H1 (cell line): Measurements from ENCODE around the gene ZNF683. TPM values are rescaled to one million over a fixed set of nuclear protein-coding genes. Genes with fewer than 3 reads are reported as not detected.

ENCODE experiments used
- BRCA1 ChIP-seq: IDR thresholded peaks from 2 replicates; pipeline ENCODE4 v1.6.1; 2012; ENCODE audit warnings: low read depth, low read length, improper control_type of control experiment
- EP300 ChIP-seq, 2 experiments: IDR thresholded peaks; 1 replicate in 1 of 2; 2 replicates in 1 of 2; pipeline ENCODE4 v1.6.1; 2011 to 2012; ENCODE audit warnings: low read depth in 2 of 2, low read length in 2 of 2, mild to moderate bottlenecking in 2 of 2, borderline replicate concordance in 1 of 2, inconsistent platforms in 1 of 2, moderate library complexity in 1 of 2
- HDAC6 ChIP-seq: IDR thresholded peaks from one replicate; pipeline ENCODE4 v1.7.1; 2012; ENCODE audit warnings: low read depth, mild to moderate bottlenecking, inconsistent platforms, low read length, moderate library complexity
- SRF ChIP-seq: IDR thresholded peaks from 2 replicates; pipeline ENCODE4 v1.6.1; 2011; ENCODE audit warnings: mild to moderate bottlenecking, low read depth, low read length, moderate library complexity
- polyA plus RNA-seq, 7 experiments: library from polyadenylated mRNA; depleted of rRNA in 3 of 7; stranded (reverse) in 5 of 7; unstranded in 2 of 7; fragments of >200 nt in 5 of 7; fragments of 200-250 nt in 2 of 7; gene quantifications; 1 replicate in 5 of 7; 2 replicates in 1 of 7; 4 replicates in 1 of 7; pipeline versions ENCODE4 v1.2.1 to v1.2.3, GENCODE V29; 2011 to 2013; ENCODE audit warnings: missing spikeins in 2 of 7, mixed read lengths in 2 of 7
- total RNA-seq: library from RNA; stranded (reverse); fragmentation: NEBNext Ultra II Directional; extraction: Animal tissue kit (Norgen Biotek cat#: 25700); gene quantifications from 2 replicates; pipeline ENCODE4 v1.2.1, GENCODE V29; 2021

ZNF683 gene
- total and polyA plus RNA-seq, 2 of the 8 experiments (the other 6 are each of a cell fraction or from before 2014, with no cell fraction given): not detected

- TF ChIP-seq EP300 (IDR thresholded peaks at IDR 0.05; ENCODE audit: borderline replicate concordance in 1 of 2, low read depth in 2 of 2, low read length in 2 of 2): no peak
- no peak for TF ChIP-seq HDAC6
- no peak for TF ChIP-seq BRCA1
- no peak for TF ChIP-seq SRF
These were observed 49.2 kb downstream of the ZNF683 start (continued) for GRCh38 chr1:26323382-26323781.
